C4-2B (cell line): ENCODE results near the gene ATRNL1.

ENCODE experiments used
- ZFX ChIP-seq: fragments of 450-650 bp; IDR thresholded peaks from 2 replicates; pipeline ENCODE4 v1.6.1; 2017
- TF ChIP-seq, protein P1 (sequence below): fragments of 450-650 bp; conservative IDR thresholded peaks from 2 replicates; pipeline ENCODE4 v1.5.1; 2017; ENCODE audit warnings: mild to moderate bottlenecking

DNA sequence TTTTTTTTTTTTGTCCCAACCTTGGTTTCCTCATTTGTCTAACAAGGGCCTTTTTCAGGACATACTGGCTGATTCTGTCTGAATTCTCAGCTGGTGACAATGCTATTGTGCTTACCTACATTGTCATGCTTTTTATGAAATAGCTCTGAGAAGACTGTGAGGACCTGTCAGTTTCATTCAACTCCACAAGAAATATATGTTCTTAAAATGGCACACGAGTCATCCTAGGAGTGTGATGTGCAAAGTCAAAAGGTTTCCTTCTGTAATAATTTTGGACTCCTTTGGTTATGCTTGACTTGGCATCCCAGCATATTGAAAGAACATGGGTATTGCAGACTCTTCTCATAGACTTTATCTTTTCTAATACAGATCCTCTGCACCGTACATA is 863.8 kb downstream of the ATRNL1 start:
- TF ChIP-seq, protein P1, sequence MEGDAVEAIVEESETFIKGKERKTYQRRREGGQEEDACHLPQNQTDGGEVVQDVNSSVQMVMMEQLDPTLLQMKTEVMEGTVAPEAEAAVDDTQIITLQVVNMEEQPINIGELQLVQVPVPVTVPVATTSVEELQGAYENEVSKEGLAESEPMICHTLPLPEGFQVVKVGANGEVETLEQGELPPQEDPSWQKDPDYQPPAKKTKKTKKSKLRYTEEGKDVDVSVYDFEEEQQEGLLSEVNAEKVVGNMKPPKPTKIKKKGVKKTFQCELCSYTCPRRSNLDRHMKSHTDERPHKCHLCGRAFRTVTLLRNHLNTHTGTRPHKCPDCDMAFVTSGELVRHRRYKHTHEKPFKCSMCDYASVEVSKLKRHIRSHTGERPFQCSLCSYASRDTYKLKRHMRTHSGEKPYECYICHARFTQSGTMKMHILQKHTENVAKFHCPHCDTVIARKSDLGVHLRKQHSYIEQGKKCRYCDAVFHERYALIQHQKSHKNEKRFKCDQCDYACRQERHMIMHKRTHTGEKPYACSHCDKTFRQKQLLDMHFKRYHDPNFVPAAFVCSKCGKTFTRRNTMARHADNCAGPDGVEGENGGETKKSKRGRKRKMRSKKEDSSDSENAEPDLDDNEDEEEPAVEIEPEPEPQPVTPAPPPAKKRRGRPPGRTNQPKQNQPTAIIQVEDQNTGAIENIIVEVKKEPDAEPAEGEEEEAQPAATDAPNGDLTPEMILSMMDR = no peak
- TF ChIP-seq ZFX = no peak
